K562 (cell line): Measurements from ENCODE around the gene IRAK3. TPM values are rescaled to one million over a fixed set of nuclear protein-coding genes. Genes with fewer than 3 reads are reported as not detected.
A peak's percentile ranks its signal among the peaks of the same experiment; 100 is the strongest.

Source experiments
- ATF1 ChIP-seq, 2 experiments: fragments of 450-650 bp in 1 of 2; IDR thresholded peaks; 2 replicates each; pipeline ENCODE4 v1.6.1; 2016; ENCODE audit warnings: missing compliant biosample characterization in 1 of 2, missing genetic modification characterization in 1 of 2
- CBX5 ChIP-seq: IDR thresholded peaks from 2 replicates; pipeline ENCODE4 v1.6.1; 2014; ENCODE audit warnings: low read depth, borderline replicate concordance
- CREB1 ChIP-seq, 2 experiments: sonication (generic) in 1 of 2; formaldehyde crosslinking in 1 of 2; IDR thresholded peaks; 2 replicates each; pipeline versions ENCODE4 v1.6.1 to v1.8.0; 2012 to 2022; ENCODE audit warnings: inconsistent platforms in 1 of 2, mild to moderate bottlenecking in 1 of 2, missing genetic modification reagents in 1 of 2, moderate library complexity in 1 of 2
- DPF2 ChIP-seq: fragments of 450-650 bp; IDR thresholded peaks from 2 replicates; pipeline ENCODE4 v1.6.1; 2016
- EWSR1 ChIP-seq: fragments of 450-650 bp; IDR thresholded peaks from 2 replicates; pipeline ENCODE4 v1.6.1; 2018; ENCODE audit warnings: borderline replicate concordance, mild to moderate bottlenecking, low read depth, moderate library complexity; ENCODE audit not compliant: partially characterized antibody
- NCOR1 ChIP-seq: fragments of 450-650 bp; IDR thresholded peaks from 2 replicates; pipeline ENCODE4 v1.6.1; 2016; ENCODE audit warnings: mild to moderate bottlenecking, moderate library complexity
- NFE2L1 ChIP-seq: fragments of 450-650 bp; IDR thresholded peaks from 2 replicates; pipeline ENCODE4 v1.6.1; 2016; ENCODE audit warnings: missing genetic modification characterization, low read depth, mild to moderate bottlenecking, missing compliant biosample characterization, moderate library complexity, borderline replicate concordance
- NR2F6 ChIP-seq: fragments of 450-650 bp; formaldehyde crosslinking; IDR thresholded peaks from 2 replicates; pipeline ENCODE4 v1.4.0; 2020; ENCODE audit warnings: mild to moderate bottlenecking
- POLR2A ChIP-seq: fragments of 450-650 bp; conservative IDR thresholded peaks from 2 replicates; pipeline ENCODE4 v1.6.1; 2016
- SP1 ChIP-seq: sonication (generic); formaldehyde crosslinking; IDR thresholded peaks from 2 replicates; pipeline ENCODE4 v1.8.1; 2022; ENCODE audit warnings: mild to moderate bottlenecking, missing genetic modification reagents
- U2AF1 ChIP-seq: fragments of 200-400 bp; formaldehyde crosslinking; optimal IDR thresholded peaks from 2 replicates; pipeline ENCODE3; 2017; ENCODE audit warnings: mild to moderate bottlenecking, low read depth, low read length, moderate library complexity
- ZBTB7A ChIP-seq: IDR thresholded peaks from 2 replicates; pipeline ENCODE4 v1.6.1; 2011; ENCODE audit warnings: low read depth, mild to moderate bottlenecking, low read length, moderate library complexity, borderline replicate concordance; ENCODE audit not compliant: control insufficient read depth
- ZEB2 ChIP-seq: fragments of 450-650 bp; IDR thresholded peaks from 2 replicates; pipeline ENCODE4 v1.6.1; 2016
- polyA plus RNA-seq, 8 experiments: library from polyadenylated mRNA; depleted of rRNA in 4 of 8; stranded (reverse) in 5 of 8; unstranded in 3 of 8; fragments of >200 nt; fragmentation: Nextera tagmentation in 2 of 8; fragmentation: Illumina TruSeq in 1 of 8; extraction: Ambion mirVana in 2 of 8; extraction: Trizol in 1 of 8; gene quantifications; 2 replicates each; pipeline versions ENCODE4 v1.2.1 to v1.2.3, GENCODE V29; 2011 to 2014; ENCODE audit warnings: inconsistent platforms in 1 of 8, missing spikeins in 1 of 8
- total RNA-seq, 7 experiments: library from RNA; depleted of rRNA in 6 of 7; stranded (reverse); fragments of >200 nt in 6 of 7; fragmentation: Illumina TruSeq in 2 of 7; extraction: Trizol in 2 of 7; gene quantifications; 2 replicates each; pipeline versions ENCODE4 v1.2.1 to v1.2.3, GENCODE V29; 2011 to 2021; ENCODE audit warnings: low replicate concordance in 1 of 7
- TF ChIP-seq, protein P1 (sequence below): fragments of 450-650 bp; conservative IDR thresholded peaks from 2 replicates; pipeline ENCODE4 v1.6.1; 2016; ENCODE audit warnings: missing genetic modification characterization, low read depth, mild to moderate bottlenecking, control low read depth, missing compliant biosample characterization
- TF ChIP-seq, protein P2 (sequence below): sonication (generic); formaldehyde crosslinking; IDR thresholded peaks from 2 replicates; pipeline ENCODE4 v1.8.0; 2022; ENCODE audit warnings: missing genetic modification reagents, mild to moderate bottlenecking, borderline replicate concordance
- TF ChIP-seq, protein P3 (sequence below): sonication (generic); formaldehyde crosslinking; IDR thresholded peaks from 2 replicates; pipeline ENCODE4 v1.9.0; 2022; ENCODE audit warnings: mild to moderate bottlenecking, missing genetic modification reagents
- TF ChIP-seq, protein P4 (sequence below): fragments of 250-450 bp; sonication (Bioruptor Pico); IDR thresholded peaks from 2 replicates; pipeline ENCODE4 v1.8.0; 2022; ENCODE audit warnings: inconsistent platforms, mild to moderate bottlenecking, moderate library complexity, borderline replicate concordance
- TF ChIP-seq, protein P5 (sequence below): sonication (generic); formaldehyde crosslinking; IDR thresholded peaks from 2 replicates; pipeline ENCODE4 v1.8.0; 2022; ENCODE audit warnings: mild to moderate bottlenecking, missing genetic modification reagents

Gene IRAK3
- total and polyA plus RNA-seq, 9 of the 15 experiments (the other 6 are each of a cell fraction or from before 2014, with no cell fraction given), result 0.06 to 0.09 (median 0.07) TPM; not detected in 6

DNA sequence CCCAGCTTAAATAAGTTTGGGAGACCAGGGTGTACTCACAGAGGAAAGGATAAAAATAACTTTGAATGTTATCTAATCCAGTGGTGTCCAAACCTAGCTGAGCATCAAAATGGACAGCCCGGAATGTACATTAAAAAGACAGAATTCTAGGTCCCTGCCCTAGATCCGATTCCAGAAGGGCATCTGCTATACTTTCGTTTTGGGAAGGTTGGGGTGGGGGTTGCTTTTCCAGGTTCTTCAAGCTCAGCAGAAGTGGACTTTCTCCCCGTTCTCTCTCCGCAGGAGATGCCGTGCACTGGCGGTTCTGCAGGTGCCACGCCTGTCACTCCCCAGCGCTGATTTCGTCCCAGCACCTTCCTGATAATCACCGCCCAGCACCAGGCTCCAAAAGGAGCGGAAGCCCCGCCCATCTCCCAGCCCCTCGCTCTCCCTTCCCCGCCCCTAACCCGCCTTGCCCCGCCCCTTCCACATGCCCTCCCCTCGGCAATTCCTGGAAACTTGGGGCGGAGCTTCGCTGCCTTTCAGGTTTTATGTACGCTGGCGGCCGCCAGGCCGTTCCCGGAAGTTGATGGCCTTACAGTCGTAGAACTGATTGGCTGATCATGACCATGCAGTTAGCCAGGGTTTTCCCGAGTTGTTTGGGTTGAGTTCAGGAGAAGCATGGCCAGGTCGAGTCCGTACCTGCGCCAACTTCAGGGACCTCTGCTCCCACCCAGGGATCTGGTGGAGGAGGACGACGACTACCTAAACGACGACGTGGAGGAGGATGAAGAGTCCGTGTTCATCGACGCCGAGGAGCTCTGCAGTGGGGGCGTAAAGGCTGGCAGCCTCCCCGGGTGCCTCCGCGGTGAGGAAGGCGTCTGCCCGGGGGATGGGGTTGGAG is 113.2 kb downstream of the IRAK3 start, which contains the start of gene HELB (continued):
- TF ChIP-seq, protein P1, sequence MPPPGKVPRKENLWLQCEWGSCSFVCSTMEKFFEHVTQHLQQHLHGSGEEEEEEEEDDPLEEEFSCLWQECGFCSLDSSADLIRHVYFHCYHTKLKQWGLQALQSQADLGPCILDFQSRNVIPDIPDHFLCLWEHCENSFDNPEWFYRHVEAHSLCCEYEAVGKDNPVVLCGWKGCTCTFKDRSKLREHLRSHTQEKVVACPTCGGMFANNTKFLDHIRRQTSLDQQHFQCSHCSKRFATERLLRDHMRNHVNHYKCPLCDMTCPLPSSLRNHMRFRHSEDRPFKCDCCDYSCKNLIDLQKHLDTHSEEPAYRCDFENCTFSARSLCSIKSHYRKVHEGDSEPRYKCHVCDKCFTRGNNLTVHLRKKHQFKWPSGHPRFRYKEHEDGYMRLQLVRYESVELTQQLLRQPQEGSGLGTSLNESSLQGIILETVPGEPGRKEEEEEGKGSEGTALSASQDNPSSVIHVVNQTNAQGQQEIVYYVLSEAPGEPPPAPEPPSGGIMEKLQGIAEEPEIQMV (tag), result no peak
- TF ChIP-seq ZBTB7A, result peak; percentile 45; the same call in 1 of the 2 replicates
- 0 out of 2 replicates have a peak, but pooled peaks have one; percentile 25 for TF ChIP-seq NCOR1
- no peak for TF ChIP-seq EWSR1
- 0 out of 2 replicates have a peak, but pooled peaks have one; percentile 58 for TF ChIP-seq ZEB2
- TF ChIP-seq CREB1 (IDR thresholded peaks at IDR 0.05), result 0 out of 2 replicates have a peak, but pooled peaks have one; percentile 21
- no peak for TF ChIP-seq CREB1 (CRISPR knock-in tag; IDR thresholded peaks at IDR 0.05)
- TF ChIP-seq POLR2A, result peak; percentile 91
- TF ChIP-seq, protein P2, sequence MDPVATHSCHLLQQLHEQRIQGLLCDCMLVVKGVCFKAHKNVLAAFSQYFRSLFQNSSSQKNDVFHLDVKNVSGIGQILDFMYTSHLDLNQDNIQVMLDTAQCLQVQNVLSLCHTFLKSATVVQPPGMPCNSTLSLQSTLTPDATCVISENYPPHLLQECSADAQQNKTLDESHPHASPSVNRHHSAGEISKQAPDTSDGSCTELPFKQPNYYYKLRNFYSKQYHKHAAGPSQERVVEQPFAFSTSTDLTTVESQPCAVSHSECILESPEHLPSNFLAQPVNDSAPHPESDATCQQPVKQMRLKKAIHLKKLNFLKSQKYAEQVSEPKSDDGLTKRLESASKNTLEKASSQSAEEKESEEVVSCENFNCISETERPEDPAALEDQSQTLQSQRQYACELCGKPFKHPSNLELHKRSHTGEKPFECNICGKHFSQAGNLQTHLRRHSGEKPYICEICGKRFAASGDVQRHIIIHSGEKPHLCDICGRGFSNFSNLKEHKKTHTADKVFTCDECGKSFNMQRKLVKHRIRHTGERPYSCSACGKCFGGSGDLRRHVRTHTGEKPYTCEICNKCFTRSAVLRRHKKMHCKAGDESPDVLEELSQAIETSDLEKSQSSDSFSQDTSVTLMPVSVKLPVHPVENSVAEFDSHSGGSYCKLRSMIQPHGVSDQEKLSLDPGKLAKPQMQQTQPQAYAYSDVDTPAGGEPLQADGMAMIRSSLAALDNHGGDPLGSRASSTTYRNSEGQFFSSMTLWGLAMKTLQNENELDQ (CRISPR knock-in tag), result no peak
- no peak for TF ChIP-seq U2AF1
- peak; percentile 52; the same call in 1 of the 2 replicates for TF ChIP-seq SP1
- TF ChIP-seq CBX5, result no peak
- TF ChIP-seq NFE2L1 (tag), result no peak
- peak; percentile 59 for TF ChIP-seq DPF2
- no peak for TF ChIP-seq NR2F6
- TF ChIP-seq, protein P3, sequence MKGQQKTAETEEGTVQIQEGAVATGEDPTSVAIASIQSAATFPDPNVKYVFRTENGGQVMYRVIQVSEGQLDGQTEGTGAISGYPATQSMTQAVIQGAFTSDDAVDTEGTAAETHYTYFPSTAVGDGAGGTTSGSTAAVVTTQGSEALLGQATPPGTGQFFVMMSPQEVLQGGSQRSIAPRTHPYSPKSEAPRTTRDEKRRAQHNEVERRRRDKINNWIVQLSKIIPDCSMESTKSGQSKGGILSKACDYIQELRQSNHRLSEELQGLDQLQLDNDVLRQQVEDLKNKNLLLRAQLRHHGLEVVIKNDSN (CRISPR knock-in tag), result no peak
- TF ChIP-seq ATF1 (CRISPR knock-in tag; IDR thresholded peaks at IDR 0.05), result no peak
- TF ChIP-seq ATF1 (tag; IDR thresholded peaks at IDR 0.05), result peak; percentile 66
- TF ChIP-seq, protein P4, sequence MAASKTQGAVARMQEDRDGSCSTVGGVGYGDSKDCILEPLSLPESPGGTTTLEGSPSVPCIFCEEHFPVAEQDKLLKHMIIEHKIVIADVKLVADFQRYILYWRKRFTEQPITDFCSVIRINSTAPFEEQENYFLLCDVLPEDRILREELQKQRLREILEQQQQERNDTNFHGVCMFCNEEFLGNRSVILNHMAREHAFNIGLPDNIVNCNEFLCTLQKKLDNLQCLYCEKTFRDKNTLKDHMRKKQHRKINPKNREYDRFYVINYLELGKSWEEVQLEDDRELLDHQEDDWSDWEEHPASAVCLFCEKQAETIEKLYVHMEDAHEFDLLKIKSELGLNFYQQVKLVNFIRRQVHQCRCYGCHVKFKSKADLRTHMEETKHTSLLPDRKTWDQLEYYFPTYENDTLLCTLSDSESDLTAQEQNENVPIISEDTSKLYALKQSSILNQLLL (CRISPR knock-in tag), result no peak
- TF ChIP-seq, protein P5, sequence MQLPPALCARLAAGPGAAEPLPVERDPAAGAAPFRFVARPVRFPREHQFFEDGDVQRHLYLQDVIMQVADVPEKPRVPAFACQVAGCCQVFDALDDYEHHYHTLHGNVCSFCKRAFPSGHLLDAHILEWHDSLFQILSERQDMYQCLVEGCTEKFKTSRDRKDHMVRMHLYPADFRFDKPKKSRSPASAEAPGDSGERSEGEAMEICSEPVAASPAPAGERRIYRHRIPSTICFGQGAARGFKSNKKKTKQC (CRISPR knock-in tag), result peak; percentile 41; the same call in 1 of the 2 replicates
